GM18498 (cell line): Measurements from ENCODE around the gene CASP14.
"Not testable (repeated sequence)": the region's sequence is repeated elsewhere in the genome, so short reads cannot be mapped to it uniquely, and the experiment has no call there.

Experiments used
- ATAC-seq: cut with Tn5 transposase; IDR thresholded peaks from one replicate; pipeline ENCODE4 v1.9.1; 2021; ENCODE audit warnings: mild to moderate bottlenecking, moderate library complexity; ENCODE audit not compliant: unreplicated experiment

The CASP14 gene

GRCh38 chr19:15070386-15070785, 21.1 kb downstream of the CASP14 start:
- not testable (repeated sequence) for ATAC-seq

GRCh38 chr19:15072930-15073647, 23.8 kb downstream of the CASP14 start:
- no peak for ATAC-seq

GRCh38 chr19:15074371-15074770, 25.1 kb downstream of the CASP14 start:
- ATAC-seq = no peak

GRCh38 chr19:15075806-15076205, 26.5 kb downstream of the CASP14 start:
- ATAC-seq = no peak

GRCh38 chr19:15080002-15080401, 30.7 kb downstream of the CASP14 start:
- ATAC-seq = not testable (repeated sequence)

- no peak for ATAC-seq
Observed at GRCh38 chr19:15081911-15082310, 32.6 kb downstream of the CASP14 start, which contains the start of gene OR1I1. TSS of gene OR1I1 (plus strand) at chr19:15082211. CDS start at chr19:15087066, 4,855 bp downstream.

- ATAC-seq = no peak
Observed at GRCh38 chr19:15087182-15087581, 37.9 kb downstream of the CASP14 start.

- ATAC-seq = no peak
Observed at GRCh38 chr19:15091918-15092753, 42.9 kb downstream of the CASP14 start.

- ATAC-seq = no peak
Observed at GRCh38 chr19:15093001-15093400, 43.7 kb downstream of the CASP14 start.

- ATAC-seq = no peak
Observed at GRCh38 chr19:15096223-15096622, 46.9 kb downstream of the CASP14 start.

- ATAC-seq = not testable (repeated sequence)
Observed at GRCh38 chr19:15097980-15098379, 48.7 kb downstream of the CASP14 start.

- no peak for ATAC-seq
Observed at GRCh38 chr19:15098460-15098859, 49.2 kb downstream of the CASP14 start.

GRCh38 chr19:15099017-15099582, 49.8 kb downstream of the CASP14 start:
- no peak for ATAC-seq

GRCh38 chr19:15101479-15102082, 52.3 kb downstream of the CASP14 start:
- no peak for ATAC-seq

- ATAC-seq = no peak
Observed at GRCh38 chr19:15104003-15104402, 54.7 kb downstream of the CASP14 start.

GRCh38 chr19:15104411-15104810, 55.1 kb downstream of the CASP14 start:
- ATAC-seq = no peak

- no peak for ATAC-seq
Observed at GRCh38 chr19:15105044-15105443, 55.8 kb downstream of the CASP14 start.

- ATAC-seq = no peak
Observed at GRCh38 chr19:15107061-15108010, 58.1 kb downstream of the CASP14 start, which contains the start of gene SYDE1. TSS of gene SYDE1 (plus strand) at chr19:15107401. CDS start at chr19:15107434, 33 bp downstream.
